HepG2 (cell line): ENCODE data around the gene SYT13.

Experiments
- CTCF ChIP-seq: sonication (generic); formaldehyde crosslinking; IDR thresholded peaks from 2 replicates; pipeline ENCODE4 v1.5.0; 2020; ENCODE audit warnings: mild to moderate bottlenecking, missing genetic modification reagents, moderate library complexity
- DNMT3B ChIP-seq: conservative IDR thresholded peaks from 2 replicates; pipeline ENCODE4 v1.6.1; 2016; ENCODE audit warnings: missing biosample characterization, control low read depth
- GABPB1 ChIP-seq: IDR thresholded peaks from 2 replicates; pipeline ENCODE4 v1.6.1; 2016; ENCODE audit warnings: mild to moderate bottlenecking, missing genetic modification reagents, moderate library complexity, missing compliant biosample characterization
- MAFG ChIP-seq: sonication (generic); formaldehyde crosslinking; IDR thresholded peaks from 2 replicates; pipeline ENCODE4 v1.5.1; 2020; ENCODE audit warnings: mild to moderate bottlenecking, missing genetic modification reagents
- RBM39 ChIP-seq: fragments of 200-400 bp; formaldehyde crosslinking; IDR thresholded peaks from one replicate; pipeline ENCODE4 v1.6.1; 2018; ENCODE audit warnings: antibody characterized with exemption, mild to moderate bottlenecking, low read depth, low read length; ENCODE audit not compliant: poor library complexity, severe bottlenecking
- REST ChIP-seq, 2 experiments: IDR thresholded peaks; 2 replicates each; pipeline ENCODE4 v1.6.1; 2011 to 2012; ENCODE audit warnings: low read length in 2 of 2, borderline replicate concordance in 1 of 2, low read depth in 1 of 2, mild to moderate bottlenecking in 1 of 2, moderate library complexity in 1 of 2
- RNF2 ChIP-seq: fragments of 450-650 bp; conservative IDR thresholded peaks from 2 replicates; pipeline ENCODE4 v1.6.1; 2016; ENCODE audit warnings: low read depth
- SIN3A ChIP-seq: IDR thresholded peaks from 2 replicates; pipeline ENCODE4 v1.6.1; 2011; ENCODE audit warnings: low read depth, mild to moderate bottlenecking, control low read depth, low read length, borderline replicate concordance
- U2AF2 ChIP-seq: fragments of 200-400 bp; formaldehyde crosslinking; IDR thresholded peaks from 2 replicates; pipeline ENCODE4 v1.6.1; 2017; ENCODE audit warnings: low read depth, mild to moderate bottlenecking, low read length
- ZBTB7A ChIP-seq: sonication (generic); formaldehyde crosslinking; IDR thresholded peaks from 2 replicates; pipeline ENCODE4 v1.8.0; 2022; ENCODE audit warnings: mild to moderate bottlenecking, missing genetic modification reagents
- ZNF580 ChIP-seq: IDR thresholded peaks from 2 replicates; pipeline ENCODE4 v1.6.1; 2016; ENCODE audit warnings: low read depth, borderline replicate concordance

GRCh38 chr11:45204761-45205160 is 81.4 kb downstream of the SYT13 start:
- no peak for TF ChIP-seq REST (IDR thresholded peaks at IDR 0.05; ENCODE audit: borderline replicate concordance in 1 of 2, low read depth in 1 of 2, low read length in 2 of 2)
- TF ChIP-seq MAFG (CRISPR knock-in tag), result no peak
- no peak for TF ChIP-seq SIN3A
- no peak for TF ChIP-seq U2AF2
- no peak for TF ChIP-seq CTCF (CRISPR knock-in tag)
- no peak for TF ChIP-seq RBM39
- no peak for TF ChIP-seq ZBTB7A (CRISPR knock-in tag)
- TF ChIP-seq GABPB1 (CRISPR knock-in tag), result no peak
- TF ChIP-seq RNF2, result no peak
- no peak for TF ChIP-seq ZNF580 (CRISPR knock-in tag)
- TF ChIP-seq DNMT3B, result no peak
